ENCODE results near the gene ANKRD33B.

DNA sequence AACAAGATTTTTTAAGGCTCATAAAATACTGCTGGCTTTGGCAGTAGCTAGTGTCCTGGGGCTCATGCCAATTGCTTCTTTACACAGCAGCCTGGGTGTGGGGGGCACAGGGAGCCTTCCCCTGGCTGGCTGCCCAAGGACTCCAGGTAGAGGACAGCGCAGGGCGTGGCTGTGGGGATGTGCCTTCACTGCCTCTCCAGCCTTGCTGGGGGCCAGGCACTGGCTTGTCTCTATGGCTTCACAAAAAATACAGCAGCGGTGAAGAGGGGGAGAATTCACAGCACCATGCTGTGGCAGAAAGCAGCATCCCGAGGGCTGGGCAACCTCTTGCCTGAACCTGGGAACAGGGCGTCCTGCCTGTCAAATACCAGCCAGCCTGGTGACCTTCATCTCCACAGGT lies 139.8 kb downstream of the ANKRD33B start:
- TF ChIP-seq, protein P1, sequence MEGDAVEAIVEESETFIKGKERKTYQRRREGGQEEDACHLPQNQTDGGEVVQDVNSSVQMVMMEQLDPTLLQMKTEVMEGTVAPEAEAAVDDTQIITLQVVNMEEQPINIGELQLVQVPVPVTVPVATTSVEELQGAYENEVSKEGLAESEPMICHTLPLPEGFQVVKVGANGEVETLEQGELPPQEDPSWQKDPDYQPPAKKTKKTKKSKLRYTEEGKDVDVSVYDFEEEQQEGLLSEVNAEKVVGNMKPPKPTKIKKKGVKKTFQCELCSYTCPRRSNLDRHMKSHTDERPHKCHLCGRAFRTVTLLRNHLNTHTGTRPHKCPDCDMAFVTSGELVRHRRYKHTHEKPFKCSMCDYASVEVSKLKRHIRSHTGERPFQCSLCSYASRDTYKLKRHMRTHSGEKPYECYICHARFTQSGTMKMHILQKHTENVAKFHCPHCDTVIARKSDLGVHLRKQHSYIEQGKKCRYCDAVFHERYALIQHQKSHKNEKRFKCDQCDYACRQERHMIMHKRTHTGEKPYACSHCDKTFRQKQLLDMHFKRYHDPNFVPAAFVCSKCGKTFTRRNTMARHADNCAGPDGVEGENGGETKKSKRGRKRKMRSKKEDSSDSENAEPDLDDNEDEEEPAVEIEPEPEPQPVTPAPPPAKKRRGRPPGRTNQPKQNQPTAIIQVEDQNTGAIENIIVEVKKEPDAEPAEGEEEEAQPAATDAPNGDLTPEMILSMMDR (IDR thresholded peaks at IDR 0.05) = no peak
- TF ChIP-seq EZH2 (IDR thresholded peaks at IDR 0.05) = no peak

Data from neural progenitor cell (in vitro differentiated cells).